HL-60/S4 (cell line): ENCODE measurements around the gene SENP5.

Source experiments
- in situ Hi-C: fragments of 300-500 bp; cut with MboI; formaldehyde crosslinking; loops from 2 replicates; pipeline ENCODE4 v1.14.3; 2022; ENCODE audit warnings: low sequenced_read_pairs

Gene SENP5

GRCh38 chr3:196968233-196969133 lies 100.8 kb downstream of the SENP5 start, which contains the start of gene PIGZ:
TSS of gene PIGZ (minus strand) at chr3:196968833. CDS start at chr3:196952031, 16,802 bp downstream.
- in situ Hi-C loops = no loop called here

DNA sequence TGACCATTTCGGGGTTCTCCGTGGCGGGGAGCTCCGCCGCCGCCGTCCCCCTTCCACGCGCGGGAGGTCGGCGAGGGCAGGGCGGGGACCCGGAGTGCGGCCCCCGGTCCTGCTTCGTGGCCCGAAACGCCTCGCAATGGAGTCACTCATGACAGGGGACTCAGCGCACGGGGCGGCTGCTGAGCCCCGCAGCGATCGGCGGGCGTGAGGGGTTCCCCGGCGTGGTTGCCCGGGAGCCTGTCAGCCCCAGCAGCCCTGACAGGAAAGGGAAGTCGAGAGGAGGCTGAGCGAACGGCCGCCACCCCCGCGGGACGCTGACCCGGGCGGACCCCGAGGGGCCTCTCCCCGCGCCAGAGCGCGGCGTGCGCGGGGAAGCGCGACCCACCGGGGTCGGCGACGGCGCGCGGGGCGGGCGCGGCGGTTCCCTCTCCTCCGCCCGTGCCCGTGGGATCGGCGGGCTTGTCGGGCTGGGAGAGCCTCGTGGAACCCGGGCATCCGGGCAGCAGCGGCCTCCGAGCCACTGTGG lies 101.5 kb downstream of the SENP5 start:
- in situ Hi-C loops = no loop called here

GRCh38 chr3:196969660-196970546 lies 102.2 kb downstream of the SENP5 start:
- in situ Hi-C loops = loop anchor here (10.0 kb wide), 1 partner anchor 435 kb away; no protein-coding TSS in a partner anchor

GRCh38 chr3:196970547-196971093 lies 102.9 kb downstream of the SENP5 start:
- in situ Hi-C loops = loop anchor here (10.0 kb wide), 1 partner anchor 436 kb away; no protein-coding TSS in a partner anchor

DNA sequence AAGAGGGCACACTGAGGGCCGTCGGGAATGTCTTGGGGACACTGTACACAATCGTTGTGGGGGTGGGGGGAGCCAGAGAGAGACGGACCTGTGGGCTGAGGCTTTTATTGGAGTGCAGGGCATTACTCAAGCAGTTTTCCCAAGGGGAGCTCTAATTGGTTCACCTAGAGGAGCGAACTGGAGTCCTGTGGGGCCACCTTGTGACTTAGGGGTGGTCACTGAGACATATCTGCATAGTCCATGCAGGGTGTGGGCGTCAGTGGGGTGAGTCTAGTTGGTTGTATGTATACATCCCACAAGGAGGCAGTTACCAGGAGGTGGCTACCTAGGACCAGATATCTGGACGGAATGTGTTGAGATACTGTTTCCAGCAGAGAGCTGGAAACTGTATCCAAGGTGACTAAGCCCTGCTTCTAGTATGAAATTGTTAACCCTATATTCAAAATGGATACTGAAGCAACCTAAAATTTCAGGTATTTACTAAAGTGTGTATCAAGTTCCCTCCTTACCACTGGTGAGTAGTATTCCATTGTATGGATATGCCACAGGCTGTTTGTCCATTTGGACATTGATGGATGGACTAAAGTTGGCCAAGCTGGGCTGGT lies 103.5 kb downstream of the SENP5 start:
- in situ Hi-C loops = loop anchor here (10.0 kb wide), 1 partner anchor 436 kb away; no protein-coding TSS in a partner anchor

- in situ Hi-C loops = loop anchor here (10.0 kb wide), 1 partner anchor 440 kb away; no protein-coding TSS in a partner anchor
Measured at GRCh38 chr3:196974661-196975060, 106.9 kb downstream of the SENP5 start.

DNA sequence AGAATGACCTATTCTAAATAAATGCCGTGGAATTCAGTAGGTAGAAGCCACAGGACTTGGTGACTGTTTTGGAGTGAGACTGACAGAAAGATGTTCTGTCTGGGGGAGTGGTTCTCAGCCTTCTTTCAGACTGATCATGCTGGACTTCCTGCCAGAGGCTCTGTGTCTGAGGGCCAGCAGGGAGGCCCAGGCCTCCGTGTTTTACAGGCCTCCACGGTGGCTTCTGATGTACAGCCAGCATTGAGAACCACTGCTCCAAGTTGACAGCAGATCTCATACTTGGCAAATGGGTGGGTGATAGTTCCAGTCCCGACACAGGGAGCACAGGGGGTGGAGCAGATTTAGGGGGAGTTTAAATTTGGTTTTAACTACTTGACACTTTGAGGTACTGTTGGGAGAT lies 107.6 kb downstream of the SENP5 start:
- in situ Hi-C loops = loop anchor here (10.0 kb wide), 1 partner anchor 441 kb away; no protein-coding TSS in a partner anchor

- in situ Hi-C loops = loop anchor here (10.0 kb wide), 1 partner anchor 442 kb away; no protein-coding TSS in a partner anchor
Measured at GRCh38 chr3:196976941-196977340, 109.2 kb downstream of the SENP5 start.

- in situ Hi-C loops = loop anchor here (10.0 kb wide), 1 partner anchor 445 kb away; no protein-coding TSS in a partner anchor
Measured at GRCh38 chr3:196979545-196979944, 111.8 kb downstream of the SENP5 start.

DNA sequence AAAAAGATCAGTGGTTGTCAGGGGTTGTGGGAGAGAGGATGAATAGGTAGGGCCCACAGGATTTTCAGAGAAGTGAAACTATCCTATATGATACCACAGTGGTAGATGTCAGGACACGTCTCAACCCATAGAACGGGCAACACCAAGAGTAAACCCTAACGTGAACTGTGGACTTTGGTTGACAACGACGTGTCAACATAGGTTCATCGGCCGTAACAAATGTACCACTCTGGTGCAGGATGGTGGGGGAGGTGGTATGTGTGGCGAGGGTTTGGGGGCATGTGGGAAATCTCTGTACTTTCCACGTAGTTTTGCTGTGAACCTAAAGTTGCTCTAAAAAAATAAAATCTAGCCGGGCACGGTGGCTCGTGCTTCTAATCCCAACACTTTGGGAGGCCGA lies 113.9 kb downstream of the SENP5 start:
- in situ Hi-C loops = no loop called here

DNA sequence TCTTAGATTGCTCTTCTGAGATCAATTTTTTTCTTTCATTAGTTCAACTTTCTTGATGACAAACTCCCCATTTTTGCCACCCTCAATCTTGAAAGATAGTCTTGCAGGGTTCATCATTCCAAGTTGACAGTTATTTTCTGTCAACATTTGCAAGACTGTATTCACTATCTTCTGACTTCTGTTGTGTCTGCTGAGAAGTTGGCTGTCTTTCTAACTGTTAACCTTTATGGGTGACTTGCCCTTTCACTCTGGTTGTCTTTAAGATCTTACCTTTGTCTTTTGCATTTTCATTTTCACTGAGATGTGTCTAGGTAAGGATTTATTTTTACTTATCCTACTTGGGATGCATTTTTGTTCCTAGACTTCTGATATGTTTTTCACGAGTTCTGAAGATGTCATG lies 115.5 kb downstream of the SENP5 start:
- in situ Hi-C loops = no loop called here
